ENCODE results near the gene MACROH2A2.

DNA sequence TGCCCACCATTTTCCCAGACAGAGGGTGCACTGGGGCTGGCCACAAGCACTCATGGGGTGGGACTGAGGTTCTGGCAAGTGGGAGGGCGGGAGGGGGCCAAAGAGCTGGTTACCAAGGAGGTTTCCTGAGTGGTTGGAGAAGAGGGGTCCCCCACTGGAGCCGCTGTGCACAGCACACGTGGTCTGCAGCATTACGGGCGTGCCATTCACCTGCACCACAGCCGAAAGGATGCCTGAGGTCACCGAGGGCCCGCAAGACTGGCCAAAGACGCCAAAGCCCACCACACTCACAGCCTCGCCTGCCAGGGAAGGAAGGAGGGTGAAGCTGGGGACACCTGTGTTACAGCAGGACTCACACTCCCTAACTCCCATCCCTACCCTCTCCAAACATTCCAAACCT, 89.9 kb downstream of the MACROH2A2 start:
- TF ChIP-seq CEBPB (IDR thresholded peaks at IDR 0.05; ENCODE audit: low read depth, low read length), result no peak
- no peak for TF ChIP-seq USF2 (IDR thresholded peaks at IDR 0.05; ENCODE audit: low read depth, low read length)
- no peak for TF ChIP-seq CTCF (conservative IDR thresholded peaks at IDR 0.05; ENCODE audit: low read depth, low read length)
- TF ChIP-seq POLR2A (IDR thresholded peaks at IDR 0.05; ENCODE audit: low read depth, low read length), result no peak
- TF ChIP-seq RFX5 (IDR thresholded peaks at IDR 0.05; ENCODE audit: low read depth, low read length), result no peak
- TF ChIP-seq MAZ (IDR thresholded peaks at IDR 0.05; ENCODE audit: borderline replicate concordance, low read depth, low read length), result no peak
- TF ChIP-seq, protein P1, sequence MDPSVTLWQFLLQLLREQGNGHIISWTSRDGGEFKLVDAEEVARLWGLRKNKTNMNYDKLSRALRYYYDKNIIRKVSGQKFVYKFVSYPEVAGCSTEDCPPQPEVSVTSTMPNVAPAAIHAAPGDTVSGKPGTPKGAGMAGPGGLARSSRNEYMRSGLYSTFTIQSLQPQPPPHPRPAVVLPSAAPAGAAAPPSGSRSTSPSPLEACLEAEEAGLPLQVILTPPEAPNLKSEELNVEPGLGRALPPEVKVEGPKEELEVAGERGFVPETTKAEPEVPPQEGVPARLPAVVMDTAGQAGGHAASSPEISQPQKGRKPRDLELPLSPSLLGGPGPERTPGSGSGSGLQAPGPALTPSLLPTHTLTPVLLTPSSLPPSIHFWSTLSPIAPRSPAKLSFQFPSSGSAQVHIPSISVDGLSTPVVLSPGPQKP (IDR thresholded peaks at IDR 0.05; ENCODE audit: borderline replicate concordance, low read depth, low read length), result no peak
- no peak for TF ChIP-seq MXI1 (IDR thresholded peaks at IDR 0.05; ENCODE audit: borderline replicate concordance, low read depth, low read length)
- no peak for TF ChIP-seq RCOR1 (IDR thresholded peaks at IDR 0.05; ENCODE audit: insufficient replicate concordance, low read length)
